ENCODE measurements around the gene RAB11FIP4.

DNA sequence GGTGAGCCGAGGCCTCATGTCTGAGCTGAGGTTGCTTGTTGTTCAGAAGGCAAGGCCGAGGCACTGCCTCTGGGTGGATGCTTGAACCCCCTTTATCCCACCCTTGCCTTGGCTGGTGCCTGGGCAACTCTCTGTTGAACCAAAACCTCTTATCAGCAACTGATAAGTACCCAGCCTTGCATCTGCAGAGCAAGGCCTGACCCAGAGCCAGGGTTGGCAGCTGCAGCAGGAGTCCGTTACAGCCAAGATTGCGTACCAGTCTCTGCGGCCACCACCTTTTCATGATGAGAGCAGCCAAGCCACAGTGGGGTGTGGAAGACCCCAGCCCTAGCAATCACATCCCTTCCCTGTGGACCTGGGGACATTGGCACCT, 118.3 kb downstream of the RAB11FIP4 start:
- TF ChIP-seq POLR2AphosphoS5 (IDR thresholded peaks at IDR 0.05; ENCODE audit: low read depth, low read length) (no peak), TAF1 (IDR thresholded peaks at IDR 0.05; ENCODE audit: borderline replicate concordance, insufficient read depth, low read length) (no peak)

All from PFSK-1 (cell line).